HG03457 (cell line): ENCODE data around the gene KDM8.
A peak's percentile ranks its signal among the peaks of the same experiment; 100 is the strongest.

Source experiments
- ATAC-seq: cut with Tn5 transposase; IDR thresholded peaks from one replicate; pipeline ENCODE4 v1.9.1; 2021; ENCODE audit warnings: moderate number of reproducible peaks; ENCODE audit not compliant: unreplicated experiment

The KDM8 gene

GRCh38 chr16:27228621-27229501 lies 25.5 kb downstream of the KDM8 start:
- ATAC-seq = no peak

- ATAC-seq = no peak
These were observed 26.7 kb downstream of the KDM8 start for GRCh38 chr16:27229891-27230470.

DNA sequence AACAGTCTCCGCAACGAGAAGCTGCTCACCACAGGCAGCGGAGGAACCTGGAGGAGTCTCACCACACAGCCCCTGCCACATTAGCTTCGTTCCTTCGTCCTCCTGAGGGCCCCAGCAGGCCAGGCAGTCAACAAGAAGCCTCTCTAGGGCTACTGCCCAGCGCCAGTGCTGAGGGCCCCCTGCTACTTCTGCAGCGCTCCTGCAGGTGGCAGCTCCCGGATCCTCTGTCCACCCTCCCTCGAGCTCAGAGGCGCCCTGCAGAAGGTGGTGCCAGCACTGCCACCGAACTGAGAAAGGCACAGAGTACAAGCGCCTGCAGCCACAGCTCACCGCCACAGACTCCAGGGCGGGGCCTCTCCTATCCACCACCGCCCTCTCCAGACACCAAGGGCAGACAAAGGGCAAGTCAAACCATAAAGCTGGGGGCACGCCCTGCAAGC lies 27.3 kb downstream of the KDM8 start:
- no peak for ATAC-seq

GRCh38 chr16:27231692-27232060 lies 28.4 kb downstream of the KDM8 start:
- no peak for ATAC-seq

DNA sequence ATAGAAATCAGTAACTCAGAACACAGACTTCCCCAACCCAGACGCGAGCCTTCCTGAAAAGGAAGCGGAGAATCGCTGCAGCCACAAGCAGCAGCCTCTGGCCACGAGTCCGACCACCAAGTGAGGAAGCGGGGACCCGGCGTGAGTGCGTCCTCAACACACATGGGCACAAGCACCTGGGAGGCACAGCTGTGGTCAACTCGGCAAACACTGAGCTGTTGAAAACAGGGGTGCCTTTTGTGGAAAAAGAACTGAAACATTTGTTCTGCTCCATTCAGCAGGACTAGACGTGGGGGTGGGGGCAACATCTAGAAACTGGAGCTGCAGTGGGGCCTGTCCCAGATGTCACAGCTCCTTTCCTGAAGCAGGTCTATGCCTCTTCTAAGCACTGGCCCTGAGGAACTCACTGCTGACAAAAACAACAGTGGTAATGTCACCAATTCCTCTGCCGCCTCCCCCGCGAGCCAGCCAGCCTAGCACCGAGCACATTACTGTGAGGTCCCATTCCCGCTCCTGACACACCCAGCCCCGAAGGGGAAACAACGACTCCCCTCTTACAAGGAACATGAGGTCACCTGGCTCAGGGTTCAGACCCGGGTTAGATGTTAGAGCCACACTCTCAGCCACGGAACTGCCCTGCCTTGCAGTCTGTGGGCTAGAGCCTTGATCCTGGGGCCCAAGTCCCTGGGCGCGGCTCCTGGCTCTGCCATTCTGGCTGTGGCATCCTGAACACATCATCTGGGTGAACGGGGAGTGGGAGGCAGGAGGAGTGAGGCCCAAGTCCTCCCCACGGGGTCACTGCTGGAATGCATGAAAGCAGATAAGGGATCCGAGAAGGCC lies 29.0 kb downstream of the KDM8 start:
- ATAC-seq = peak; percentile 53

GRCh38 chr16:27232901-27233625 lies 29.7 kb downstream of the KDM8 start:
- no peak for ATAC-seq

DNA sequence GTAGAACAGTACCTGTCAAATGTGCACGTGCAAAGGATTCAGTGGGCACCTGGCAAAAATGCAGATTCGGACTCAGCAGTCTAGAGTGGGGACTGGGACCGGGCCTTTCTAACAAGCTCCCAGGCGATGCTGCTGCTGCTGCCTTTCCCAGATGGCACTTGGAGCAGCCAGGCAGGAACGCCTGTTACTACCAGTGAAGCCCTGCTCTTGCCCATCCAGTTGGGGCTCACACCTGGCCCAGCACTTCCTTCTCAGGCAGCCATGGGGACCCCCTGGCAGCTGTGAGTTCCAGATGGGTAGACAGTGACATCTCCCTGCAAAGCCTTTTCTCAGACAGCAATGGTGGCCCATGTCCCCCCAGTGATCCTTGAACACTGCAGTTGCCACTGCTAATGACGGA lies 30.4 kb downstream of the KDM8 start:
- no peak for ATAC-seq

GRCh38 chr16:27234171-27234570 lies 30.8 kb downstream of the KDM8 start:
- no peak for ATAC-seq

DNA sequence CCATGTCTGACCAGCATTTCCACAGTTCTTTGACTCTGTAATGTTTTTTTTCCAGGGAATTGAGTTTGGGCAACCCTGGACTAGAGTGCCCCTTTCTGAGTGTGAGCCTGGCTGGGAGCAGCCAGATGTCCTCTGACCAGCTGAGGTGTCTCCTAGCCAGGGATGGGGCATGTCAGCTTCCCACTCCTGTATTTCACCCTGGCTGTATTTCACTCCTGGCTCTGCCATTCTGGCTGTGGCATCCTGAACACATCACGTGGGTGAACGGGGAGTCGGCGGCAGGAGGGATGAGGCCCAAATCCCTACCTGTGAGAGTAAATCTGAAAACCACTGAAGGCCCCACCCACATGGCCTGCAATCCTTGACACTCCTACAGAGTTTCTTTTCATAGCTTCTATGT lies 31.3 kb downstream of the KDM8 start:
- ATAC-seq = no peak

DNA sequence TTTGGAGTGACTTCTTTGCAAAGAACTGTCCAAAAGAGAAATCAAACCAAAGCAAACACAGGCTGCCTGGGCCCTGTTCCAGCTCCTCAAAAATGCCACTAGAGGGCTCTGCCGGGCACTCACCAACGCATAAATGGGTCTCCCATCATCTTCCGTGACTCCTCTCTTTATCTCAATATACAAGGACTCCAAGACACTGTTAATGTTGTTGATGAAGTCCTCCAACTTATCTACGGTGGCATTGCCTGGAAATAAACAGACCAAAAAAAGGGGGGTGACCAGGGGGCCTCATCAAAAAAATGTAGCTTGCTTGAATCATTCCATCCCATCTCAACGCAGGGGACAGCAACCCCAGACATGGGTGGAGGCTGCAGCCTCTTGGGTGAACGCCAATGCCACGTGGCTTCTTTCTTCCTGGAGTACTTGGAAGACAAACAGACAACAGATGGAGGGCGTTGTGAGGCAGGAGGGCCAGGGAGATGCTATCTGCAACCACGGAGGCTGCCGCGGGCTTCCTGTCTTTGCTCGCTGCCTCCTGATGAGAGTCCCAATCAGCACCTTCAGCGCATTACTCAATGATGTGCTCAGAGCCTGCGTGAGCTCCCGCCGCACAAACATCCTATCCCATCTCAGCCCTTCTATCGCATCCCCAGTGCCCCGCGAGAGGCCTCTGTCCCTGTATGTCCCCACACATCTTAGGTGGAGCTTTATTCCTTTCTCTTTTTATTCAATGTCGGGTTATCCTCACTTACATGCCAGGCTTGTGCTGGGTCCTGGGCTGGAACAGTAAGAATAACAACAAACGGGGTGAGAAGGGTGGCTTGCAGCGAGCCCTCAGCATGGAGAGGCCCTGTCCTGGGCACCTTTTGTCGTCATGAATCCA lies 32.0 kb downstream of the KDM8 start:
- ATAC-seq = no peak

DNA sequence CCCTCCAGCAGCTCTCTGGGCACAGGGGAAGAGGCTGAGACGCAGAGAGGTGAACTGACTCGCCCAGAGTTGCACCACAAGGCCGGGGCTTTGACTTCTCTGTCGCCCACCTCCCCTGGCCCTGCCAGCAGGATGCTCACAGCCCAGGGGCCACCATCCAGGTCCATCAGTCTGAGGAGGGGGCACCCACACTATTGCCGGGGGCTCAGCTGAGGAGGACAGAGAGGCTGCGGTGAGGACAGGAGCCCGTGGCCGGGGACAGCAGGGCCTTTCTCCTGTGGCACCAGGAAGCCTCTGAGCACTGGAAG lies 32.6 kb downstream of the KDM8 start:
- no peak for ATAC-seq

- no peak for ATAC-seq
These were observed 33.4 kb downstream of the KDM8 start for GRCh38 chr16:27236635-27237218.

DNA sequence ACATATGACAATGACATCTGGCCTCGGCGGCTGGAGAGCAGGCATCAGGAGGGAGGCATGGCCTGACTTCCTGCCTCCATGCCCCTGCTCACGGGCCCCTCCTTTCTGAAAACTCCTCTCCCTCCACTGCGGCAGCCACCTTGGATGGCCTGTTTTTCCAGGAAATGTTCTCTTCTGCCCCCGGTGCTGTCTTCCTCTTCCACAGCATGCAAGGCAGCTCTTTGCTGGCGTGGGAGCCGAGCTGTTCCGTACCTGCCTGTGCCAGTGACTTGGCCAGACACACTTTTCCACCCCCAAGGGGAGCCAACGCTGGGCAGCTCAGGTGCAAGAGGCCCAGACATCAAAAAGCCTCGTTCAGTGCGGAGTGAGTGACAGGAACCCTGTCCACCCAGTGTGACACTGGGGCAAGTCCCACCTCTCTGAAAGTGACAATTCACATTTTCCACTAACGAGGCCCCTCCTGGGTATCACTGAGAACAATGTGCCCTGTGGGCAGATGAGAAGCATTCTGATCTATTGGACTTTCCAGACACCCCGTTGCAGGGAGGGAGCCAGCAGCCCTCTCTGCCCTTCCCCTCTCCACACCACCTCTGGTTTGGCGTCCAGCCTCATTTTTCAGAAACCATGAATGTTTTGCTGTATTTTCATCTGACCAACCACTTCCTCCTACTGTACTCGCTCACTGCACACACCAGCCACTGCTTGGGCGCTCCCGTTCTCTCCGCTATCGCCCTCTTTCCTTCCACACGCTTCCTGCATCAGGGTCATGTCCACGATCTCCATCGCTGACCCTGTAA lies 34.1 kb downstream of the KDM8 start:
- ATAC-seq = peak; percentile 70

GRCh38 chr16:27238016-27238587 lies 34.8 kb downstream of the KDM8 start:
- ATAC-seq = peak; percentile 8

DNA sequence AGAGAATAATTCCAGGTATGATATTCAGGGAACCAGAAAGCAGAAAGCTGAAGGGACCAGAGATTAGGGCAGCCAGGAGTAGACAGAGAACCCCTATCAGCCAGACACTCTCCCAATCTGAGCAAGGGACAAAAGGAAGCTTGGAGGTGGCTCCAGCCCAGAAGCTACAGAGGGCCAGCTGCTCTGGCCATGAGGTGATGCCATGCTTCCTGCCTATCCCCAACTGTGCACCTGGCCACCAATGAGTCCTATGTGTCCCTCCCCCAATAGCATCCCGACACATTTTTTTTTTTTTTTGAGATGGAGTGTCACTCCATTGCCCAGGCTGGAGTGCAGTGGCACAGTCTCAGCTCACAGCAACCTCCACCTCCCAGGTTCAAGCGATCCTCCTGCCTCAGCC lies 35.3 kb downstream of the KDM8 start:
- no peak for ATAC-seq

GRCh38 chr16:27239026-27239425 lies 35.7 kb downstream of the KDM8 start:
- no peak for ATAC-seq

DNA sequence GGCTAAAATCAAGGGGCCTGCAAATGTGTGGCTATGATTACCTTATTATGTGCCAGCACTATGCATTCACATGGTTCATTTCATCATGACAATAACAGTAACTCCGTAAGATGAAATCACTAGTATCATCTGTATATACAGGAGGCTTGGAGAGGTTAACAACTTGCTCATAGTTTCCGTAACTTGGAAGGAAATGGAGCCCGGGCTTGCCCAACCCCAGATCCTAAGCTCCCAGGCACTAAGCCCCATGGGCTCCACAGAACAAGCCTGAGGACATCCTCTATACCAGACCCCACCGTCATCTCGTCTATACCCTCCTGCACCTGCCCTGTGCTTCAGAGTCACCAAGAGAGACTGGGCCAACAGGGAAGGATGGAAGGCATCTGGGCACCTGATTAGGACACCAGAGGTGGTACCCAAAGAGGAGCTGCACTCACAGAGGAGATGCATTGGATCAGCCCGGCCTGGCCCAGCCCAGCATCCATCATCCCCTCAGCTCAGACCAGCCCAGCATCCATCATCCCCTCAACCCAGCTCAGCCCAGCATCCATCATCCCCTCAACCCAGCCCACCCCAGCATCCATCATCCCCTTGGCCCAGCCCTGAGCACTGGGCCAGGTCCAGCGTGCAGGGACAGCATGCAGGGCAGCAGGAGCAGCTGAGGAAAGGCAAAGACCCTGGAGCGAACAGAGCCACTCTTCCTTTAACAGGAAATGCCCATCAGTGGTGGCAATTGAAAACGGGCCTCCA lies 36.8 kb downstream of the KDM8 start:
- ATAC-seq = no peak

DNA sequence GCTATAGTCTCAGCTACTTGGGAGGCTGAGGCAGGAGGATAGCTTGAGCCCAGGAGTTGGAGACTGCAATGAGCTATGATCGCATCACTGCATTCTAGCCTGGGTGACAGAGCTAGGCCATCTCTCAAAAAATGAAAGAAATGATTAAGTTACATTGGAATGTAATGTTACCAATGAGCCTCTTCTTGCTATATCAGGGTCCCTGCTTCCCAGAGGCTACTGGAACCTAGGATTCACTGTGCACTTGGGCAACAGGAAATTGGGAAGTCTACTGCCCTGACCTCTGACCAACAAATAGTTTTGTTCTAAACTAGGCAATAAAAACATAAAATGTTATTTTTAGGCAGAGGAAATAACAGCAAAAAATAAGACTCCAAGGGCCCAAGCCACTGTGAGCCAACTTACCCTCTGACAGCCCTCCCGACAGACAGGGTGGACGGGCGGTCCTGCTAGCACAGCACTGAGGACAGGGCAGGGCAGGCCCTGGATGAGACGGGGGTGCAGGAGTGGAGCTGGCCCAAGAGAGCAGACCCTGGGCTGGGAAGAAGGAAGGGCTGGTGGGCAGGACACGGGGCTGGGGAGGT lies 37.7 kb downstream of the KDM8 start:
- ATAC-seq = no peak
